HCT116 (cell line): ENCODE measurements around the gene IDS. TPM values are rescaled to one million over a fixed set of nuclear protein-coding genes. Genes with fewer than 3 reads are reported as not detected.

Experiments
- ATAC-seq: fragments of 200-7000 bp; cut with Tn5 transposase; 2 replicates; pipeline ENCODE4 v1.9.1; 2020; ENCODE audit warnings: mild to moderate bottlenecking, moderate library complexity
- BruUV-seq: library from RNA; stranded (reverse); fragments of 400-500 nt; replicated peaks from 2 replicates; lab custom pipeline; 2021; lab: Mats Ljungman, UMichigan
- CTCF ChIA-PET: fragments of 300-600 bp; sonication (Branson Sonifier 250); formaldehyde crosslinking; loops from one replicate; lab custom pipeline; 2021; ENCODE audit warnings: antibody characterized with exemption; lab: Charles Lee
- POLR2A ChIA-PET: fragments of 300-600, 350-600 bp; sonication (Branson Sonifier 250); formaldehyde crosslinking; loops from one replicate; lab custom pipeline; 2021; ENCODE audit warnings: antibody characterized with exemption; lab: Charles Lee
- RAD21 ChIA-PET, 2 experiments: fragments of 300-600 bp; sonication (Branson Sonifier 250); formaldehyde crosslinking; loops; one replicate each; lab custom pipeline; 2023; ENCODE audit warnings: low total read pairs in 2 of 2; ENCODE audit not compliant: uncharacterized antibody in 2 of 2, unreplicated experiment in 2 of 2, low non-redundant PET in 1 of 2; lab: Charles Lee
- DNase-seq: peaks from one replicate; pipeline ENCODE4 v3.0.0-alpha.2; 2010; ENCODE audit warnings: low read depth, low spot score
- H2AFZ ChIP-seq: fragments of 200-600 bp; shearing (Covaris generic), sonication (generic); 2 replicates; pipeline ENCODE4 v1.6.1; 2017; ENCODE audit warnings: low read depth, mixed run types, mixed read lengths, antibody characterized with exemption, low read length; ENCODE audit not compliant: poor library complexity, severe bottlenecking
- H3K27ac ChIP-seq: 2 replicates; pipeline ENCODE4 v1.5.1; 2012; ENCODE audit warnings: low read depth, low read length
- H3K27me3 ChIP-seq: fragments of 200-600 bp; sonication (generic); 2 replicates; pipeline ENCODE4 v1.6.1; 2016; ENCODE audit warnings: mixed run types, low read length, mixed read lengths; ENCODE audit not compliant: insufficient read depth
- H3K36me3 ChIP-seq, 2 experiments: fragments of 200-500 bp in 1 of 2; fragments of 200-600 bp in 1 of 2; sonication (Bioruptor generic) in 1 of 2; sonication (generic) in 1 of 2; 2 replicates each; pipeline versions ENCODE4 v1.5.1 to v1.6.1; 2014 to 2016; ENCODE audit warnings: low read length in 2 of 2, inconsistent platforms in 1 of 2, mixed read lengths in 1 of 2, mixed run types in 1 of 2; ENCODE audit not compliant: insufficient read depth in 2 of 2, control insufficient read depth in 1 of 2
- H3K4me1 ChIP-seq, 2 experiments: fragments of 200-600 bp in 1 of 2; sonication (generic) in 1 of 2; 2 replicates each; pipeline versions ENCODE4 v1.5.1 to v1.6.1; 2012 to 2017; ENCODE audit warnings: low read length in 2 of 2, inconsistent platforms in 1 of 2, mild to moderate bottlenecking in 1 of 2, mixed read lengths in 1 of 2, mixed run types in 1 of 2, moderate library complexity in 1 of 2; ENCODE audit not compliant: insufficient read depth in 2 of 2, control insufficient read depth in 1 of 2
- H3K4me2 ChIP-seq: fragments of 200-600 bp; sonication (generic); 2 replicates; pipeline ENCODE4 v1.6.1; 2017; ENCODE audit warnings: mixed run types, low read length, mixed read lengths
- H3K4me3 ChIP-seq, 2 experiments: fragments of 200-600 bp in 1 of 2; sonication (generic) in 1 of 2; replicated peaks in 1 of 2; 2 replicates each; pipeline ENCODE4 v1.5.1; 2011 to 2016; ENCODE audit warnings: low read length in 2 of 2, control low read depth in 1 of 2, low read depth in 1 of 2, mild to moderate bottlenecking in 1 of 2, mixed read lengths in 1 of 2, mixed run types in 1 of 2
- H3K79me2 ChIP-seq: fragments of 200-600 bp; sonication (generic); 2 replicates; pipeline ENCODE4 v1.6.1; 2017; ENCODE audit warnings: mild to moderate bottlenecking, mixed run types, low read length, moderate library complexity, mixed read lengths; ENCODE audit not compliant: insufficient read depth
- H3K9ac ChIP-seq: fragments of 200-600 bp; sonication (generic); 2 replicates; pipeline ENCODE4 v1.6.1; 2016; ENCODE audit warnings: low read length, mixed read lengths
- H3K9me2 ChIP-seq: fragments of 200-600 bp; sonication (generic), shearing (Covaris generic); 2 replicates; pipeline ENCODE4 v1.6.1; 2017; ENCODE audit warnings: mixed run types, mild to moderate bottlenecking, moderate library complexity; ENCODE audit not compliant: insufficient read depth
- H3K9me3 ChIP-seq, 2 experiments: fragments of 200-500 bp in 1 of 2; fragments of 200-600 bp in 1 of 2; sonication (Bioruptor generic) in 1 of 2; sonication (generic) in 1 of 2; 2 replicates each; pipeline ENCODE4 v1.6.1; 2014 to 2017; ENCODE audit warnings: low read length in 2 of 2, mixed read lengths in 2 of 2, inconsistent platforms in 1 of 2, low read depth in 1 of 2, mild to moderate bottlenecking in 1 of 2, mixed run types in 1 of 2, moderate library complexity in 1 of 2; ENCODE audit not compliant: control insufficient read depth in 1 of 2, insufficient read depth in 1 of 2
- H4K20me1 ChIP-seq: fragments of 200-600 bp; sonication (generic), shearing (Covaris generic); 2 replicates; pipeline ENCODE4 v1.6.1; 2017; ENCODE audit warnings: mixed run types, mild to moderate bottlenecking, moderate library complexity; ENCODE audit not compliant: insufficient read depth
- ATF3 ChIP-seq: IDR thresholded peaks from 2 replicates; pipeline ENCODE4 v1.6.1; 2012
- CEBPB ChIP-seq: IDR thresholded peaks from 2 replicates; pipeline ENCODE4 v1.6.1; 2012; ENCODE audit warnings: low read depth
- CTCF ChIP-seq, 3 experiments: fragments of 200-600 bp in 1 of 3; sonication (generic) in 1 of 3; IDR thresholded peaks in 2 of 3; conservative IDR thresholded peaks in 1 of 3; 2 replicates each; pipeline ENCODE4 v1.5.1; 2012 to 2017; ENCODE audit warnings: low read depth in 2 of 3, low read length in 2 of 3, antibody characterized with exemption in 1 of 3, borderline replicate concordance in 1 of 3, control low read depth in 1 of 3, mild to moderate bottlenecking in 1 of 3, mixed read lengths in 1 of 3, mixed run types in 1 of 3, moderate library complexity in 1 of 3; ENCODE audit not compliant: insufficient read depth in 1 of 3
- EGR1 ChIP-seq: IDR thresholded peaks from 2 replicates; pipeline ENCODE4 v1.6.1; 2012; ENCODE audit warnings: low read depth
- ELF1 ChIP-seq: IDR thresholded peaks from 2 replicates; pipeline ENCODE4 v1.6.1; 2012; ENCODE audit warnings: low read depth, borderline replicate concordance
- EZH2 ChIP-seq: fragments of 200-600 bp; sonication (generic); IDR thresholded peaks from 2 replicates; pipeline ENCODE4 v1.6.1; 2017; ENCODE audit warnings: antibody characterized with exemption, mixed run types
- FOSL1 ChIP-seq: IDR thresholded peaks from 2 replicates; pipeline ENCODE4 v1.6.1; 2012; ENCODE audit warnings: low read depth
- JUND ChIP-seq: IDR thresholded peaks from 2 replicates; pipeline ENCODE4 v1.6.1; 2012
- POLR2A ChIP-seq: IDR thresholded peaks from 2 replicates; pipeline ENCODE4 v1.7.0; 2011; ENCODE audit warnings: borderline replicate concordance; ENCODE audit not compliant: insufficient read depth, insufficient read length; ENCODE audit errors: extremely low read depth
- RAD21 ChIP-seq: IDR thresholded peaks from 2 replicates; pipeline ENCODE4 v1.6.1; 2012; ENCODE audit warnings: low read depth, mild to moderate bottlenecking
- SIN3A ChIP-seq: IDR thresholded peaks from 2 replicates; pipeline ENCODE4 v1.6.1; 2012; ENCODE audit warnings: low read depth
- SRF ChIP-seq: IDR thresholded peaks from 2 replicates; pipeline ENCODE4 v1.6.1; 2012; ENCODE audit warnings: low read depth
- YY1 ChIP-seq: IDR thresholded peaks from 2 replicates; pipeline ENCODE4 v1.6.1; 2011; ENCODE audit warnings: low read length, low read depth, moderate library complexity, mild to moderate bottlenecking; ENCODE audit not compliant: insufficient replicate concordance; ENCODE audit errors: extremely low read depth
- intact Hi-C: fragments of 100-400 bp; cut with micrococcal nuclease; formaldehyde crosslinking; loops from 2 replicates; pipeline ENCODE4 v1.10.0; 2022
- total RNA-seq: library from RNA; stranded (reverse); gene quantifications from one replicate; pipeline ENCODE4 v1.2.1, GENCODE V29; 2021; ENCODE audit not compliant: unreplicated experiment
- TF ChIP-seq, protein P1 (sequence below): IDR thresholded peaks from 2 replicates; pipeline ENCODE4 v1.6.1; 2011; ENCODE audit warnings: mild to moderate bottlenecking, low read length, moderate library complexity; ENCODE audit not compliant: insufficient replicate concordance; ENCODE audit errors: extremely low read depth

The IDS gene
- total RNA-seq, 1 experiment from 2014 or later = 42.0 TPM

DNA sequence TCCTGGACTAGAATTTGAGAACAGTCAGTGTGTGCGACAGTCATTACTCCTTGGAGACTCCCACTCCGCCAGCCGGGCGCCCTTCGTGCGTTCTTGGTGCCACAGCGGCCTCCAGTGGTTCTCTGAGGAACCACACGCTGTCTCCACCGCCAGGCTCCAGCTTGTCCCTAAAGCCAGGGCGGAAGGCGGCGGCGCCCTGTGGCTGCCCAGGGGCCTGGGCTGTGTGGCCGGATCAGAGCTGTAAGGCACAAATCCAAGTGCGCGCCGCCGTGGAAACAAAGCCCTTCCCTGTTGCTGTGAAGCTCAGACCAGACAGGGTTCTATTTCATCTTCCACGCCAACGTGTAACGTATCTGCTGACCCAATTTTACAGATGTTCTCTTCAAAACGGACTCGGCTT, 34.2 kb downstream of the IDS start:
- H4K20me1 ChIP-seq = no peaks in the 10 kb centered on the region
- H3K4me1 ChIP-seq = no peaks in the 10 kb centered on the region
- no peaks in the 10 kb centered on the region for H3K9me2 ChIP-seq
- H3K27ac ChIP-seq = no peak overlapping the region
- ChIA-PET CTCF (interaction anchor here (0.6 to 1.5 kb wide), 2 partner anchors 164 to 1378 kb away, joined by 3 to 4 read pairs; no protein-coding TSS in a partner anchor), POLR2A (no interaction called here), RAD21 (no interaction called here)
- BruUV-seq = no TSS peak
- DNase-seq (peak; percentile 22), ATAC-seq (peak; percentile 99)
- intact Hi-C loops = loop anchor here (2.0 kb wide), 1 partner anchor 1422 kb away; no protein-coding TSS in a partner anchor
- no peak overlapping the region for H3K9ac ChIP-seq
- no peaks in the 10 kb centered on the region for H3K36me3 ChIP-seq
- H3K9me3 ChIP-seq = no peaks in the 10 kb centered on the region
- H3K27me3 ChIP-seq = no peaks in the 10 kb centered on the region
- H3K79me2 ChIP-seq = no peaks in the 10 kb centered on the region
- TF ChIP-seq CTCF (IDR thresholded peaks at IDR 0.05 in 2 of 3, conservative IDR thresholded peaks at IDR 0.05 in 1 of 3; ENCODE audit: borderline replicate concordance in 1 of 3, insufficient read depth in 1 of 3, low read depth in 2 of 3, low read length in 2 of 3) = peak; percentile 62 to 69 (median 62)
- TF ChIP-seq POLR2A = no peak
- TF ChIP-seq EZH2 = no peak
- no peak for TF ChIP-seq ELF1
- no peak for TF ChIP-seq ATF3
- no peak for TF ChIP-seq JUND
- no peak for TF ChIP-seq SIN3A
- no peak for TF ChIP-seq SRF
- TF ChIP-seq YY1 = no peak
- no peak for TF ChIP-seq FOSL1
- TF ChIP-seq RAD21 = peak; percentile 80
- TF ChIP-seq CEBPB = no peak
- TF ChIP-seq, protein P1, sequence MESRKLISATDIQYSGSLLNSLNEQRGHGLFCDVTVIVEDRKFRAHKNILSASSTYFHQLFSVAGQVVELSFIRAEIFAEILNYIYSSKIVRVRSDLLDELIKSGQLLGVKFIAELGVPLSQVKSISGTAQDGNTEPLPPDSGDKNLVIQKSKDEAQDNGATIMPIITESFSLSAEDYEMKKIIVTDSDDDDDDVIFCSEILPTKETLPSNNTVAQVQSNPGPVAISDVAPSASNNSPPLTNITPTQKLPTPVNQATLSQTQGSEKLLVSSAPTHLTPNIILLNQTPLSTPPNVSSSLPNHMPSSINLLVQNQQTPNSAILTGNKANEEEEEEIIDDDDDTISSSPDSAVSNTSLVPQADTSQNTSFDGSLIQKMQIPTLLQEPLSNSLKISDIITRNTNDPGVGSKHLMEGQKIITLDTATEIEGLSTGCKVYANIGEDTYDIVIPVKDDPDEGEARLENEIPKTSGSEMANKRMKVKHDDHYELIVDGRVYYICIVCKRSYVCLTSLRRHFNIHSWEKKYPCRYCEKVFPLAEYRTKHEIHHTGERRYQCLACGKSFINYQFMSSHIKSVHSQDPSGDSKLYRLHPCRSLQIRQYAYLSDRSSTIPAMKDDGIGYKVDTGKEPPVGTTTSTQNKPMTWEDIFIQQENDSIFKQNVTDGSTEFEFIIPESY = no peak
- TF ChIP-seq EGR1 = no peak
- H2AFZ ChIP-seq = no peak overlapping the region
- no peak overlapping the region for H3K4me2 ChIP-seq
- no peak overlapping the region for H3K4me3 ChIP-seq
